Panc1 (cell line): ENCODE measurements around the gene ADGRB3. TPM values are rescaled to one million over a fixed set of nuclear protein-coding genes. Genes with fewer than 3 reads are reported as not detected.

Experiments
- ATAC-seq: fragments of 200-7000 bp; cut with Tn5 transposase; 2 replicates; pipeline ENCODE4 v1.9.1; 2020; ENCODE audit warnings: mild to moderate bottlenecking, moderate library complexity
- BruUV-seq: library from RNA; stranded (reverse); fragments of 400-500 nt; replicated peaks from 2 replicates; lab custom pipeline; 2021; lab: Mats Ljungman, UMichigan
- CTCF ChIA-PET: fragments of 300-600 bp; sonication (Branson Sonifier 250); formaldehyde crosslinking; loops from one replicate; lab custom pipeline; 2022; ENCODE audit warnings: antibody characterized with exemption; lab: Charles Lee
- POLR2A ChIA-PET: fragments of 300-600 bp; sonication (Branson Sonifier 250); formaldehyde crosslinking; loops from one replicate; lab custom pipeline; 2022; ENCODE audit warnings: antibody characterized with exemption; lab: Charles Lee
- DNase-seq: peaks from one replicate; pipeline ENCODE4 v3.0.0-alpha.2; 2010; ENCODE audit warnings: low read depth, low spot score
- H3K27ac ChIP-seq: 2 replicates; pipeline ENCODE4 v1.5.1; 2011; ENCODE audit warnings: mild to moderate bottlenecking, low read length, inconsistent platforms
- H3K27me3 ChIP-seq: fragments of 200-500 bp; sonication (Bioruptor generic); 2 replicates; pipeline ENCODE4 v1.6.0; 2014; ENCODE audit warnings: low read length, inconsistent platforms; ENCODE audit not compliant: control insufficient read depth, insufficient read depth
- H3K36me3 ChIP-seq: fragments of 200-500 bp; sonication (Bioruptor generic); 2 replicates; pipeline ENCODE4 v1.5.1; 2014; ENCODE audit warnings: inconsistent platforms, mild to moderate bottlenecking, low read length, moderate library complexity; ENCODE audit not compliant: control insufficient read depth, insufficient read depth
- H3K4me1 ChIP-seq: 2 replicates; pipeline ENCODE4 v1.5.1; 2011; ENCODE audit warnings: inconsistent platforms, mild to moderate bottlenecking, low read length, moderate library complexity; ENCODE audit not compliant: control insufficient read depth, insufficient read depth
- H3K4me3 ChIP-seq, 2 experiments: 2 replicates each; pipeline ENCODE4 v1.5.1; 2011 to 2012; ENCODE audit warnings: low read depth in 2 of 2, low read length in 2 of 2, mild to moderate bottlenecking in 2 of 2, inconsistent platforms in 1 of 2, moderate library complexity in 1 of 2
- H3K9me3 ChIP-seq: fragments of 200-500 bp; sonication (Bioruptor generic); 2 replicates; pipeline ENCODE4 v1.5.1; 2014; ENCODE audit warnings: low read depth, mild to moderate bottlenecking, inconsistent platforms, low read length, moderate library complexity; ENCODE audit not compliant: control insufficient read depth, insufficient read depth
- CTCF ChIP-seq: fragments of 450-650 bp; IDR thresholded peaks from 2 replicates; pipeline ENCODE4 v1.5.1; 2017; ENCODE audit warnings: mild to moderate bottlenecking
- POLR2AphosphoS5 ChIP-seq: IDR thresholded peaks from 2 replicates; pipeline ENCODE4 v1.6.1; 2012; ENCODE audit warnings: mild to moderate bottlenecking, low read depth, low read length, moderate library complexity
- REST ChIP-seq, 2 experiments: IDR thresholded peaks; 2 replicates each; pipeline ENCODE4 v1.6.1; 2011 to 2012; ENCODE audit warnings: low read depth in 2 of 2, control low read depth in 1 of 2, low read length in 1 of 2, mild to moderate bottlenecking in 1 of 2, moderate library complexity in 1 of 2; ENCODE audit not compliant: insufficient read depth in 1 of 2
- SIN3A ChIP-seq: IDR thresholded peaks from 2 replicates; pipeline ENCODE4 v1.6.1; 2012; ENCODE audit warnings: low read depth, mild to moderate bottlenecking, low read length, moderate library complexity, borderline replicate concordance; ENCODE audit not compliant: insufficient read depth
- TCF7L2 ChIP-seq: IDR thresholded peaks from 2 replicates; pipeline ENCODE4 v1.6.1; 2011; ENCODE audit warnings: mild to moderate bottlenecking, low read depth, low read length, inconsistent platforms
- in situ Hi-C: cut with HindIII; loops from 2 replicates; pipeline ENCODE4 v1.10.0; 2016; ENCODE audit warnings: low sequenced_read_pairs, low pct_unique_long_range_greater_than_20kb
- intact Hi-C: fragments of 100-400 bp; cut with micrococcal nuclease; formaldehyde crosslinking; loops from one replicate; pipeline ENCODE4 v1.10.0; 2022; ENCODE audit not compliant: unreplicated experiment
- total RNA-seq: library from RNA; stranded (reverse); gene quantifications from one replicate; pipeline ENCODE4 v1.2.1, GENCODE V29; 2021; ENCODE audit not compliant: unreplicated experiment

ADGRB3 gene
- total RNA-seq, 1 experiment from 2014 or later, result 0.10 TPM

- intact Hi-C loops, result loop anchor here (5.0 kb wide), 2 partner anchors 90 to 325 kb away; no protein-coding TSS in a partner anchor
- DNase-seq, result peak; percentile 52
- no peaks in the 10 kb centered on the region for H3K36me3 ChIP-seq
- no peak overlapping the region for H3K27ac ChIP-seq
- CTCF ChIA-PET, result interaction anchor here (0.6 to 0.9 kb wide), 3 partner anchors 9 to 496 kb away, joined by 3 to 8 read pairs (median 6); no protein-coding TSS in a partner anchor
- H3K9me3 ChIP-seq, result no peaks in the 10 kb centered on the region
- no peaks in the 10 kb centered on the region; the same call in none of the 2 replicates for H3K27me3 ChIP-seq
- H3K4me1 ChIP-seq, result no peaks in the 10 kb centered on the region
- POLR2A ChIA-PET, result no interaction called here
- TF ChIP-seq TCF7L2, result no peak
- peak; percentile 96 for TF ChIP-seq CTCF
- TF ChIP-seq SIN3A, result no peak
- in situ Hi-C loops, result no loop called here
- H3K4me3 ChIP-seq, result no peak overlapping the region
- BruUV-seq, result no TSS peak
- peak; percentile 60; the same call in 1 of the 2 replicates for ATAC-seq
These were observed 332.6 kb downstream of the ADGRB3 start for GRCh38 chr6:68967549-68968300.

GRCh38 chr6:68968301-68968649 is 333.2 kb downstream of the ADGRB3 start:
- Histone ChIP-seq H3K4me3 (no peak overlapping the region), H3K9me3 (no peaks in the 10 kb centered on the region), H3K27ac (no peak overlapping the region), H3K4me1 (no peaks in the 10 kb centered on the region), H3K36me3 (no peaks in the 10 kb centered on the region), H3K27me3 (no peaks in the 10 kb centered on the region; the same call in none of the 2 replicates)
- in situ Hi-C loops, result no loop called here
- TF ChIP-seq REST (IDR thresholded peaks at IDR 0.05; ENCODE audit: insufficient read depth in 1 of 2, low read depth in 2 of 2, low read length in 1 of 2), result no peak
- no peak for TF ChIP-seq POLR2AphosphoS5
- no peak for TF ChIP-seq TCF7L2
- peak; percentile 64 for TF ChIP-seq CTCF
- no peak for TF ChIP-seq SIN3A
- BruUV-seq, result no TSS peak
- POLR2A ChIA-PET, result no interaction called here
- ATAC-seq (no peak), DNase-seq (no peak)
- intact Hi-C loops, result loop anchor here (5.0 kb wide), 2 partner anchors 91 to 326 kb away; no protein-coding TSS in a partner anchor
- CTCF ChIA-PET, result interaction anchor here (0.6 kb wide), 1 partner anchor 10 kb away, joined by 3 read pairs; no protein-coding TSS in a partner anchor
